ENCODE data around the gene SUSD2.

DNA sequence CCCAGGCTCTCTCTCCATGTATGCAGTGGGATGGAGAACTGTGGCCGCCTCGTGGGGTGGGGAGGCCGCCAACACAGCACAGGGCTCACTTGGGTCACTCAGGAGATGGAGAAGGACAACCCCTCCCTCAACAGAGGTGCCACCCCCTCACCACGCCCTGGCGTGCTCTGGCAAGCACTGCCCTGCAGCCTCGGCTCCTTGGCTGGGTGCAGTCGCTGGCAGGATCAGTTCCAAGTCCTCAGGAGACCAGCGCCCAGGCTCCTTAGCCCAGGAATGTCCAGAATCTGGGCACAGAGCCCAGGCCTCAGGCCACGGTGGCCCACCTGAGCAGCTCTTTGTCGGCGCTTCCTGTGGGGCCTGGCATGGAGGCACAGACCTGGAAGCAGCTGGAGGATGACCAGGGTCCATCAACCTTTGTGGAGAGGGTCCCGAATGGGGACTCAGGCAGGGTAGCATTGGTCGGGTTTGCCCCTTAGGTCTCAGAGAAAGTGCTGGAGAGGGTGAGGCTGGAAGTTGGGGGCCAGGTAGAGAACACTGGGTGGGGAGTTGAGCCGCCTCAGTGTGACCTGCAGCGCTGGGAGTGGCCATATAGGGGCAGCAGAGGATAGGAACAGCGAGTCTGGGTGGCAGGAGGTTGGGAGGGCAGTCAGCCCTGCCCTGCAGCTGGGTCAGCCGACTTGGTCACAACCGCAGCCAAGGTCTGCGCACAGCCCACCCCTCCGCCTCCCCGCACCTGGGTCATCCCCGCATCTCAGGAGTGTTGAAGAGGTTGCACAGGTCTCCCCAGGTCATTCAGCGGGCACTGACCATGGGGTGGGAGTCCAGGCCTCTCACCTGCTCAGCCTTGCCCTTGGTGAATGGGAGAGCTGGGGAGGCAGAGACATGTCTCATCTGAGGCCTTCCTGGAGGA is 8.2 kb downstream of the SUSD2 start:
- TF ChIP-seq, protein P1, sequence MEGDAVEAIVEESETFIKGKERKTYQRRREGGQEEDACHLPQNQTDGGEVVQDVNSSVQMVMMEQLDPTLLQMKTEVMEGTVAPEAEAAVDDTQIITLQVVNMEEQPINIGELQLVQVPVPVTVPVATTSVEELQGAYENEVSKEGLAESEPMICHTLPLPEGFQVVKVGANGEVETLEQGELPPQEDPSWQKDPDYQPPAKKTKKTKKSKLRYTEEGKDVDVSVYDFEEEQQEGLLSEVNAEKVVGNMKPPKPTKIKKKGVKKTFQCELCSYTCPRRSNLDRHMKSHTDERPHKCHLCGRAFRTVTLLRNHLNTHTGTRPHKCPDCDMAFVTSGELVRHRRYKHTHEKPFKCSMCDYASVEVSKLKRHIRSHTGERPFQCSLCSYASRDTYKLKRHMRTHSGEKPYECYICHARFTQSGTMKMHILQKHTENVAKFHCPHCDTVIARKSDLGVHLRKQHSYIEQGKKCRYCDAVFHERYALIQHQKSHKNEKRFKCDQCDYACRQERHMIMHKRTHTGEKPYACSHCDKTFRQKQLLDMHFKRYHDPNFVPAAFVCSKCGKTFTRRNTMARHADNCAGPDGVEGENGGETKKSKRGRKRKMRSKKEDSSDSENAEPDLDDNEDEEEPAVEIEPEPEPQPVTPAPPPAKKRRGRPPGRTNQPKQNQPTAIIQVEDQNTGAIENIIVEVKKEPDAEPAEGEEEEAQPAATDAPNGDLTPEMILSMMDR (IDR thresholded peaks at IDR 0.05), result peak; percentile 85 to 99 (median 95)
- no peak for TF ChIP-seq POLR2A (IDR thresholded peaks at IDR 0.05)
